B cell (primary cell): Measurements from ENCODE around the gene RSBN1L. TPM values are rescaled to one million over a fixed set of nuclear protein-coding genes. Genes with fewer than 3 reads are reported as not detected.

Experiments used
- ATAC-seq: fragments of 200-7000 bp; cut with Tn5 transposase; one replicate; pipeline ENCODE4 v1.10.0; 2021; ENCODE audit warnings: low read depth, mild to moderate bottlenecking, moderate number of reproducible peaks, moderate library complexity
- CTCF ChIA-PET: fragments of 350-600 bp; sonication (Branson Sonifier 250); formaldehyde crosslinking; loops from one replicate; lab custom pipeline; 2021; ENCODE audit warnings: antibody characterized with exemption, inconsistent platforms; lab: Charles Lee
- POLR2A ChIA-PET: fragments of 350-600 bp; sonication (Branson Sonifier 250); formaldehyde crosslinking; loops from one replicate; lab custom pipeline; 2021; ENCODE audit warnings: antibody characterized with exemption; lab: Charles Lee
- DNase-seq: peaks from one replicate; pipeline ENCODE4 v3.0.0; 2013
- H2AFZ ChIP-seq: 2 replicates; pipeline ENCODE4 v1.6.1; 2012; ENCODE audit warnings: mild to moderate bottlenecking, low read depth, low read length; ENCODE audit not compliant: insufficient read depth, poor library complexity, severe bottlenecking
- H3K27ac ChIP-seq, 2 donors: 1 replicate in 1 of 2; 2 replicates in 1 of 2; pipeline ENCODE4 v1.5.1; 2012 to 2013; ENCODE audit warnings: low read length in 2 of 2, mild to moderate bottlenecking in 2 of 2, moderate library complexity in 1 of 2
- H3K27me3 ChIP-seq, 4 experiments: fragments of 200-600 bp in 1 of 4; sonication (generic) in 1 of 4; replicated peaks in 1 of 4; 1 replicate in 2 of 4; 2 replicates in 2 of 4; pipeline versions ENCODE4 v1.6.1 to v1.7.0; 2013 to 2016; ENCODE audit warnings: low read length in 3 of 4, mild to moderate bottlenecking in 2 of 4, mixed read lengths in 1 of 4, moderate library complexity in 1 of 4; ENCODE audit not compliant: insufficient read depth in 4 of 4, control insufficient read depth in 3 of 4; ENCODE audit errors: control extremely low read depth in 1 of 4
- H3K36me3 ChIP-seq, 2 experiments: replicated peaks in 1 of 2; 1 replicate in 1 of 2; 2 replicates in 1 of 2; pipeline versions ENCODE4 v1.6.1 to v1.7.1; 2013; ENCODE audit warnings: low read length in 1 of 2; ENCODE audit not compliant: insufficient read depth in 2 of 2, control insufficient read depth in 1 of 2; ENCODE audit errors: control extremely low read depth in 1 of 2, extremely low read depth in 1 of 2
- H3K4me1 ChIP-seq, 2 donors: fragments of 200-600 bp in 1 of 2; sonication (generic) in 1 of 2; 1 replicate in 1 of 2; 2 replicates in 1 of 2; pipeline versions ENCODE4 v1.5.1 to v1.6.1; 2013 to 2017; ENCODE audit warnings: low read length in 2 of 2; ENCODE audit not compliant: control insufficient read depth in 2 of 2, insufficient read depth in 2 of 2
- H3K4me2 ChIP-seq: replicated peaks from 2 replicates; pipeline ENCODE3; 2012; ENCODE audit warnings: mild to moderate bottlenecking, low read depth, low read length; ENCODE audit not compliant: poor library complexity, severe bottlenecking
- H3K4me3 ChIP-seq, 5 experiments: fragments of 200-600 bp in 1 of 5; sonication (generic) in 1 of 5; 1 replicate in 3 of 5; 2 replicates in 2 of 5; pipeline versions ENCODE4 v1.5.1 to v1.7.0; 2011 to 2016; ENCODE audit warnings: low read length in 4 of 5, mild to moderate bottlenecking in 4 of 5, low read depth in 2 of 5, control low read depth in 1 of 5, moderate library complexity in 1 of 5; ENCODE audit not compliant: insufficient read depth in 1 of 5; ENCODE audit errors: control extremely low read depth in 1 of 5, extremely low read depth in 1 of 5
- H3K79me2 ChIP-seq: fragments of 200-600 bp; sonication (generic); one replicate; pipeline ENCODE4 v1.6.0; 2016; ENCODE audit warnings: low read length; ENCODE audit not compliant: control insufficient read depth, insufficient read depth
- H3K9ac ChIP-seq: fragments of 200-600 bp; sonication (generic); 2 replicates; pipeline ENCODE4 v1.6.1; 2017; ENCODE audit warnings: mild to moderate bottlenecking, low read length, moderate library complexity
- H3K9me3 ChIP-seq, 3 donors: one replicate each; pipeline versions ENCODE4 v1.6.1 to v1.7.1; 2013; ENCODE audit warnings: low read length in 2 of 3; ENCODE audit not compliant: control insufficient read depth in 2 of 3, insufficient read depth in 1 of 3; ENCODE audit errors: control extremely low read depth in 1 of 3
- H4K20me1 ChIP-seq: 2 replicates; pipeline ENCODE4 v1.6.0; 2012; ENCODE audit warnings: mild to moderate bottlenecking, low read length; ENCODE audit not compliant: insufficient read depth, control insufficient read depth, poor library complexity, severe bottlenecking
- H3K27ac Mint-ChIP-seq: one replicate; pipeline ENCODE4 v1.8.0; 2021; ENCODE audit warnings: mixed read lengths
- H3K27me3 Mint-ChIP-seq: one replicate; pipeline ENCODE4 v1.8.0; 2021; ENCODE audit warnings: mixed read lengths
- H3K4me1 Mint-ChIP-seq: one replicate; pipeline ENCODE4 v1.8.0; 2021; ENCODE audit warnings: mixed read lengths
- H3K4me3 Mint-ChIP-seq: one replicate; pipeline ENCODE4 v1.8.0; 2021; ENCODE audit warnings: mixed read lengths
- H3K9me3 Mint-ChIP-seq: one replicate; pipeline ENCODE4 v1.8.0; 2022; ENCODE audit warnings: mixed read lengths; ENCODE audit not compliant: insufficient read depth
- EZH2 ChIP-seq: IDR thresholded peaks from 2 replicates; pipeline ENCODE4 v1.6.1; 2012; ENCODE audit warnings: borderline replicate concordance, low read depth, mild to moderate bottlenecking, moderate library complexity, low read length; ENCODE audit not compliant: insufficient read depth, poor library complexity, severe bottlenecking
- WGBS: methylation state at CpG from one replicate; pipeline ENCODE4 v1.1.5; 2013; ENCODE audit warnings: missing lambda C conversion rate; ENCODE audit not compliant: insufficient coverage; 5-methylcytosine and 5-hydroxymethylcytosine counted together
- intact Hi-C: fragments of 100-400 bp; cut with micrococcal nuclease; formaldehyde crosslinking; loops from one replicate; pipeline ENCODE4 v1.10.0; 2022
- polyA plus RNA-seq: library from polyadenylated mRNA; depleted of rRNA; stranded (reverse); fragments of >200 nt; gene quantifications from 2 replicates; pipeline ENCODE4 v1.2.3, GENCODE V29; 2012
- total RNA-seq, 2 donors: library from RNA; stranded (reverse); fragments of 120-200 nt in 1 of 2; gene quantifications; 1 replicate in 1 of 2; 2 replicates in 1 of 2; pipeline versions ENCODE4 v1.2.3 to v1.2.4, GENCODE V29; 2013 to 2022
- TF ChIP-seq, protein P1 (sequence below): fragments of 200-600 bp; IDR thresholded peaks from one replicate; pipeline ENCODE4 v1.8.0; 2022; ENCODE audit warnings: antibody characterized with exemption, mild to moderate bottlenecking

The RSBN1L gene
- total and polyA plus RNA-seq, 2 donors (not counting 1 experiment from before 2014, with no cell fraction given): 17.0 to 47.0 TPM

DNA sequence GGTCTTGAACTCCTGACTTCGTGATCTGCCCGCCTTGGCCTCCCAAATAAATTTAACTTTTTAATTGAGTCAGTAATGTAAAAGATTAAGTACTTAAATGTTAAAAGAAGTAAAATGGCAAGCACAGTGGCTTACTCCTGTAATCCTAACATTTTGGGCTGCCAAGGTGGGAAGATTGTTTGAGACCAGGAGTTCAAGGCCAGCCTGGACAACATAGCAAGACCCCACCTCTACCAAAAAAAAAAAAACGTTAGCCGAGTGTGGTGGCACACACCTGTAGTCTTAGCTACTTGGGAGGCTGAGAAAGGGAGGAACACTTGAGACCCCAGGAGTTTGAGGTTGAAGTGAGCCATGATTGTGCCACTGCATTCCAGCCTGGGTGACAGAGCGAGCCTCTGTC lies 128.4 kb downstream of the RSBN1L start:
- Histone ChIP-seq H3K27me3 (no peaks in the 10 kb centered on the region), H3K4me3 (peak overlapping the region in 1 of 5 experiments; percentile 3), H3K27ac (peak overlapping the region; percentile 87 to 90), H3K9ac (no peak overlapping the region), H3K4me2 (peak overlapping the region; percentile 8), H3K36me3 (no peaks in the 10 kb centered on the region), H3K4me1 (peaks cover 61 to 67% of the 10 kb centered on the region in 2 donors), H2AFZ (no peak overlapping the region), H4K20me1 (no peaks in the 10 kb centered on the region), H3K79me2 (peaks cover 91% of the 10 kb centered on the region), H3K9me3 (peaks cover 1 to 53% (median 41%) of the 10 kb centered on the region in 3 donors)
- H3K4me1 Mint-ChIP-seq: peaks cover 67% of the 10 kb centered on the region
- ChIA-PET POLR2A (interaction anchor here (0.7 to 3.0 kb wide), 6 partner anchors 9 to 129 kb away, joined by 3 to 20 read pairs (median 4); partner anchors contain the start of genes PHTF2 and TMEM60), CTCF (interaction anchor here (0.6 to 1.2 kb wide), 7 partner anchors 12 to 173 kb away, joined by 3 to 11 read pairs (median 4); partner anchors contain the start of genes PHTF2 and TMEM60)
- WGBS: no CpG with 5 or more reads among the region's 5 CpGs
- H3K27me3 Mint-ChIP-seq: no peaks in the 10 kb centered on the region
- DNase-seq: no peak
- no peak for TF ChIP-seq EZH2
- TF ChIP-seq, protein P1, sequence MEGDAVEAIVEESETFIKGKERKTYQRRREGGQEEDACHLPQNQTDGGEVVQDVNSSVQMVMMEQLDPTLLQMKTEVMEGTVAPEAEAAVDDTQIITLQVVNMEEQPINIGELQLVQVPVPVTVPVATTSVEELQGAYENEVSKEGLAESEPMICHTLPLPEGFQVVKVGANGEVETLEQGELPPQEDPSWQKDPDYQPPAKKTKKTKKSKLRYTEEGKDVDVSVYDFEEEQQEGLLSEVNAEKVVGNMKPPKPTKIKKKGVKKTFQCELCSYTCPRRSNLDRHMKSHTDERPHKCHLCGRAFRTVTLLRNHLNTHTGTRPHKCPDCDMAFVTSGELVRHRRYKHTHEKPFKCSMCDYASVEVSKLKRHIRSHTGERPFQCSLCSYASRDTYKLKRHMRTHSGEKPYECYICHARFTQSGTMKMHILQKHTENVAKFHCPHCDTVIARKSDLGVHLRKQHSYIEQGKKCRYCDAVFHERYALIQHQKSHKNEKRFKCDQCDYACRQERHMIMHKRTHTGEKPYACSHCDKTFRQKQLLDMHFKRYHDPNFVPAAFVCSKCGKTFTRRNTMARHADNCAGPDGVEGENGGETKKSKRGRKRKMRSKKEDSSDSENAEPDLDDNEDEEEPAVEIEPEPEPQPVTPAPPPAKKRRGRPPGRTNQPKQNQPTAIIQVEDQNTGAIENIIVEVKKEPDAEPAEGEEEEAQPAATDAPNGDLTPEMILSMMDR: no peak
- no peak for ATAC-seq
- no peak overlapping the region for H3K4me3 Mint-ChIP-seq
- peak overlapping the region; percentile 98 for H3K27ac Mint-ChIP-seq
- H3K9me3 Mint-ChIP-seq: peaks cover 20% of the 10 kb centered on the region
- intact Hi-C loops: loop anchor here (1.0 to 5.0 kb wide), 5 partner anchors 14 to 410 kb away; partner anchors contain the start of genes PHTF2 and TMEM60

DNA sequence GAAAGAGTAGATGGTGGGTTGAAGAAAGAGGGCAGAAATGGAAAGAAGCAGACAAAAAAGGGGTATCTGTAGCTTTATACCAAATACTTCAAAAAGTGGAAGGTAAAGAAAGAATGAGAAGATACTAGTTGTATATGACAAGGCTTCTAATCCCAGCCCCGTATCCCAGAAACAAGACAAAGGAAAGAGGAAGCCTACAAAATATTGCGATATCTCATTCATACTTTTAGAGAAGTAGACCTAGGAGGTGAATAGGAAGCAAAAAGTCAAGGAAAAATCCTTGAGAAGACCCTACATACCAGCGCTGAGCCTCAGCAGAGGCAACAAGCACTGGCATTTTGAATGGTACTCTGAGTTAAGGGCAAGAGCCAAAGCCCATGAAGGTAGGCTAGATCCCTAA lies 128.9 kb downstream of the RSBN1L start:
- H3K27ac Mint-ChIP-seq: peak overlapping the region; percentile 89
- H3K4me3 Mint-ChIP-seq: no peak overlapping the region
- ATAC-seq (no peak), DNase-seq (no peak)
- Histone ChIP-seq H2AFZ (no peak overlapping the region), H3K36me3 (no peaks in the 10 kb centered on the region), H3K4me1 (peaks cover 65 to 71% of the 10 kb centered on the region in 2 donors), H3K27ac (peak overlapping the region in 1 of 2 donors; percentile 87), H3K4me3 (no peak overlapping the region), H3K9ac (no peak overlapping the region), H3K79me2 (peaks cover 90% of the 10 kb centered on the region), H3K27me3 (no peaks in the 10 kb centered on the region), H3K4me2 (no peak overlapping the region), H3K9me3 (peaks cover 1 to 48% (median 36%) of the 10 kb centered on the region in 3 donors), H4K20me1 (no peaks in the 10 kb centered on the region)
- TF ChIP-seq EZH2: no peak
- TF ChIP-seq, protein P1: no peak
- ChIA-PET CTCF (interaction anchor here (0.6 to 1.2 kb wide), 2 partner anchors 82 to 173 kb away, joined by 3 to 4 read pairs; no protein-coding TSS in a partner anchor), POLR2A (interaction anchor here (1.3 to 3.0 kb wide), 2 partner anchors 22 to 26 kb away, joined by 5 to 20 read pairs; partner anchors contain the start of genes PHTF2 and TMEM60)
- H3K4me1 Mint-ChIP-seq: peaks cover 69% of the 10 kb centered on the region
- intact Hi-C loops: loop anchor here (2.0 to 5.0 kb wide), 2 partner anchors 14 to 82 kb away; no protein-coding TSS in a partner anchor
- no CpG with 5 or more reads among the region's 3 CpGs for WGBS
- peaks cover 18% of the 10 kb centered on the region for H3K9me3 Mint-ChIP-seq
- H3K27me3 Mint-ChIP-seq: no peaks in the 10 kb centered on the region
